ENCODE data around the gene CCDC39. TPM values are rescaled to one million over a fixed set of nuclear protein-coding genes. Genes with fewer than 3 reads are reported as not detected.

Gene CCDC39
- total and polyA plus RNA-seq, 8 donors = 0.63 to 10.6 (median 7.6) TPM; not detected in 1

GRCh38 chr3:180564676-180565075 lies 114.6 kb downstream of the CCDC39 start:
- ATAC-seq = no peak
- TF ChIP-seq CTCF (IDR thresholded peaks at IDR 0.05) = no peak
- Histone ChIP-seq H3K4me3 (no peak overlapping the region), H3K36me3 (no peaks in the 10 kb centered on the region), H3K27me3 (no peaks in the 10 kb centered on the region), H3K9me3 (peaks cover 0 to 7% of the 10 kb centered on the region in 2 donors), H3K4me1 (no peaks in the 10 kb centered on the region), H3K27ac (no peak overlapping the region)
- intact Hi-C loops (cut with DNase I) = no loop called here
- DNase-seq = no peak

Other genes starting within 250 kb of the CCDC39 start
- gene TTC14, start 77.3 kb downstream of the CCDC39 start, total RNA-seq = 10 to 100 TPM; 39.5 to 44.4 TPM
- gene TTC14, start 77.3 kb downstream of the CCDC39 start, polyA plus RNA-seq (ENCODE audit: insufficient read length in 6 of 6) = 100 to 1,000 TPM in 5 of 6 donors, 10 to 100 TPM in 1; 95.6 to 149 (median 122) TPM
- 100 to 1,000 TPM; 100 to 108 TPM for gene FXR1, start 233.2 kb upstream of the CCDC39 start, total RNA-seq
- gene FXR1, start 233.2 kb upstream of the CCDC39 start, polyA plus RNA-seq (ENCODE audit: insufficient read length in 6 of 6) = 100 to 1,000 TPM; 183 to 249 (median 223) TPM

Data from left lung (tissue), 10 donors.